K562 (cell line): ENCODE results near the gene CALR3. TPM values are rescaled to one million over a fixed set of nuclear protein-coding genes. Genes with fewer than 3 reads are reported as not detected.

Source experiments
- BRD4 ChIP-seq: fragments of 200-600 bp; sonication (generic); IDR thresholded peaks from 2 replicates; pipeline ENCODE4 v1.6.1; 2017; ENCODE audit warnings: inconsistent platforms
- CXXC5 ChIP-seq: fragments of 250-450 bp; sonication (Bioruptor Pico); IDR thresholded peaks from 2 replicates; pipeline ENCODE4 v1.8.0; 2022; ENCODE audit warnings: inconsistent platforms, mild to moderate bottlenecking, moderate library complexity
- ETV1 ChIP-seq: fragments of 450-650 bp; conservative IDR thresholded peaks from 2 replicates; pipeline ENCODE4 v1.6.1; 2016; ENCODE audit warnings: missing genetic modification characterization, control low read depth, low read depth, missing compliant biosample characterization
- FIP1L1 ChIP-seq: fragments of 200-400 bp; formaldehyde crosslinking; IDR thresholded peaks from 2 replicates; pipeline ENCODE4 v1.6.1; 2018; ENCODE audit warnings: mild to moderate bottlenecking, low read depth, low read length; ENCODE audit not compliant: poor library complexity, severe bottlenecking
- FUS ChIP-seq: fragments of 200-400 bp; formaldehyde crosslinking; optimal IDR thresholded peaks from 2 replicates; pipeline ENCODE3; 2017; ENCODE audit warnings: low read depth, low read length
- GABPA ChIP-seq: fragments of 200-800 bp; sonication (Bioruptor generic); conservative IDR thresholded peaks from 2 replicates; pipeline ENCODE4 v1.6.1; 2016; ENCODE audit warnings: low read depth, missing genetic modification characterization, missing compliant biosample characterization
- MNT ChIP-seq, 2 experiments: fragments of 450-650 bp; conservative IDR thresholded peaks; 2 replicates each; pipeline ENCODE4 v1.6.1; 2017; ENCODE audit warnings: mild to moderate bottlenecking in 2 of 2, moderate library complexity in 2 of 2
- RCOR1 ChIP-seq, 2 experiments: IDR thresholded peaks; 2 replicates each; pipeline ENCODE4 v1.6.1; 2012; ENCODE audit warnings: low read depth in 2 of 2, low read length in 2 of 2, borderline replicate concordance in 1 of 2, improper control_type of control experiment in 1 of 2
- ZBTB1 ChIP-seq: sonication (generic); formaldehyde crosslinking; IDR thresholded peaks from 2 replicates; pipeline ENCODE4 v1.8.1; 2023; ENCODE audit warnings: missing genetic modification reagents, low read depth, mild to moderate bottlenecking, borderline replicate concordance
- ZBTB17 ChIP-seq: fragments of 450-650 bp; formaldehyde crosslinking; IDR thresholded peaks from 2 replicates; pipeline ENCODE4 v1.4.0; 2020; ENCODE audit warnings: mild to moderate bottlenecking
- ZNF140 ChIP-seq: fragments of 250-450 bp; sonication (Bioruptor Pico); IDR thresholded peaks from 2 replicates; pipeline ENCODE4 v1.8.0; 2021; ENCODE audit warnings: moderate library complexity, mild to moderate bottlenecking, inconsistent platforms
- ZNF274 ChIP-seq: IDR thresholded peaks from 2 replicates; pipeline ENCODE4 v1.6.1; 2011; ENCODE audit warnings: low read depth, mild to moderate bottlenecking, low read length, moderate library complexity, borderline replicate concordance
- ZNF280A ChIP-seq: fragments of 450-650 bp; IDR thresholded peaks from 2 replicates; pipeline ENCODE4 v1.6.1; 2018; ENCODE audit warnings: mild to moderate bottlenecking, low read depth; ENCODE audit not compliant: partially characterized antibody
- ZNF445 ChIP-seq: fragments of 250-450 bp; sonication (Bioruptor Pico); IDR thresholded peaks from 2 replicates; pipeline ENCODE4 v1.4.0; 2020; ENCODE audit warnings: low read depth, mild to moderate bottlenecking, moderate library complexity
- polyA plus RNA-seq, 8 experiments: library from polyadenylated mRNA; depleted of rRNA in 4 of 8; stranded (reverse) in 5 of 8; unstranded in 3 of 8; fragments of >200 nt; fragmentation: Nextera tagmentation in 2 of 8; fragmentation: Illumina TruSeq in 1 of 8; extraction: Ambion mirVana in 2 of 8; extraction: Trizol in 1 of 8; gene quantifications; 2 replicates each; pipeline versions ENCODE4 v1.2.1 to v1.2.3, GENCODE V29; 2011 to 2014; ENCODE audit warnings: inconsistent platforms in 1 of 8, missing spikeins in 1 of 8
- total RNA-seq, 7 experiments: library from RNA; depleted of rRNA in 6 of 7; stranded (reverse); fragments of >200 nt in 6 of 7; fragmentation: Illumina TruSeq in 2 of 7; extraction: Trizol in 2 of 7; gene quantifications; 2 replicates each; pipeline versions ENCODE4 v1.2.1 to v1.2.3, GENCODE V29; 2011 to 2021; ENCODE audit warnings: low replicate concordance in 1 of 7
- TF ChIP-seq, protein P1 (sequence below): fragments of 450-650 bp; IDR thresholded peaks from 2 replicates; pipeline ENCODE4 v1.6.1; 2016; ENCODE audit warnings: low read depth

The CALR3 gene
- total and polyA plus RNA-seq, 9 of the 15 experiments (the other 6 are each of a cell fraction or from before 2014, with no cell fraction given) = 0.15 to 0.41 (median 0.22) TPM; not detected in 4

- TF ChIP-seq, protein P1, sequence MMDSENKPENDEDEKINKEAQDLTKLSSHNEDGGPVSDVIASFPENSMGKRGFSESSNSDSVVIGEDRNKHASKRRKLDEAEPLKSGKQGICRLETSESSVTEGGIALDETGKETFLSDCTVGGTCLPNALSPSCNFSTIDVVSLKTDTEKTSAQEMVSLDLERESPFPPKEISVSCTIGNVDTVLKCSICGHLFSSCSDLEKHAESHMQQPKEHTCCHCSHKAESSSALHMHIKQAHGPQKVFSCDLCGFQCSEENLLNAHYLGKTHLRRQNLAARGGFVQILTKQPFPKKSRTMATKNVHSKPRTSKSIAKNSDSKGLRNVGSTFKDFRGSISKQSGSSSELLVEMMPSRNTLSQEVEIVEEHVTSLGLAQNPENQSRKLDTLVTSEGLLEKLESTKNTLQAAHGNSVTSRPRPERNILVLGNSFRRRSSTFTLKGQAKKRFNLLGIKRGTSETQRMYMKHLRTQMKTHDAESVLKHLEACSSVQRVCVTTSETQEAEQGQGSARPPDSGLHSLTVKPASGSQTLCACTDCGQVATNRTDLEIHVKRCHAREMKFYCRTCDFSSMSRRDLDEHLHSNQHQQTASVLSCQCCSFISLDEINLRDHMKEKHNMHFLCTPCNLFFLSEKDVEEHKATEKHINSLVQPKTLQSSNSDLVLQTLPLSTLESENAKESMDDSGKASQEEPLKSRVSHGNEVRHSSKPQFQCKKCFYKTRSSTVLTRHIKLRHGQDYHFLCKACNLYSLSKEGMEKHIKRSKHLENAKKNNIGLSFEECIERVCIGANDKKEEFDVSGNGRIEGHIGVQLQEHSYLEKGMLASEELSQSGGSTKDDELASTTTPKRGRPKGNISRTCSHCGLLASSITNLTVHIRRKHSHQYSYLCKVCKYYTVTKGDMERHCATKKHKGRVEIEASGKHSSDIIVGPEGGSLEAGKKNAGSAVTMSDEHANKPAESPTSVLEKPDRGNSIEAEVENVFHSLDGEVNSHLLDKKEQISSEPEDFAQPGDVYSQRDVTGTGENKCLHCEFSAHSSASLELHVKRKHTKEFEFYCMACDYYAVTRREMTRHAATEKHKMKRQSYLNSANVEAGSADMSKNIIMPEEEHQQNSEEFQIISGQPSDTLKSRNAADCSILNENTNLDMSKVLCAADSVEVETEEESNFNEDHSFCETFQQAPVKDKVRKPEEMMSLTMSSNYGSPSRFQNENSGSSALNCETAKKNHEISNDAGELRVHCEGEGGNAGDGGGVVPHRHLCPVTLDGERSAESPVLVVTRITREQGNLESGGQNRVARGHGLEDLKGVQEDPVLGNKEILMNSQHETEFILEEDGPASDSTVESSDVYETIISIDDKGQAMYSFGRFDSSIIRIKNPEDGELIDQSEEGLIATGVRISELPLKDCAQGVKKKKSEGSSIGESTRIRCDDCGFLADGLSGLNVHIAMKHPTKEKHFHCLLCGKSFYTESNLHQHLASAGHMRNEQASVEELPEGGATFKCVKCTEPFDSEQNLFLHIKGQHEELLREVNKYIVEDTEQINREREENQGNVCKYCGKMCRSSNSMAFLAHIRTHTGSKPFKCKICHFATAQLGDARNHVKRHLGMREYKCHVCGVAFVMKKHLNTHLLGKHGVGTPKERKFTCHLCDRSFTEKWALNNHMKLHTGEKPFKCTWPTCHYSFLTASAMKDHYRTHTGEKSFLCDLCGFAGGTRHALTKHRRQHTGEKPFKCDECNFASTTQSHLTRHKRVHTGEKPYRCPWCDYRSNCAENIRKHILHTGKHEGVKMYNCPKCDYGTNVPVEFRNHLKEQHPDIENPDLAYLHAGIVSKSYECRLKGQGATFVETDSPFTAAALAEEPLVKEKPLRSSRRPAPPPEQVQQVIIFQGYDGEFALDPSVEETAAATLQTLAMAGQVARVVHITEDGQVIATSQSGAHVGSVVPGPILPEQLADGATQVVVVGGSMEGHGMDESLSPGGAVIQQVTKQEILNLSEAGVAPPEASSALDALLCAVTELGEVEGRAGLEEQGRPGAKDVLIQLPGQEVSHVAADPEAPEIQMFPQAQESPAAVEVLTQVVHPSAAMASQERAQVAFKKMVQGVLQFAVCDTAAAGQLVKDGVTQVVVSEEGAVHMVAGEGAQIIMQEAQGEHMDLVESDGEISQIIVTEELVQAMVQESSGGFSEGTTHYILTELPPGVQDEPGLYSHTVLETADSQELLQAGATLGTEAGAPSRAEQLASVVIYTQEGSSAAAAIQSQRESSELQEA = peak; percentile 90
- no peak for TF ChIP-seq BRD4
- TF ChIP-seq FUS = no peak
- TF ChIP-seq ZBTB17 = 0 out of 2 replicates have a peak, but pooled peaks have one; percentile 40
- TF ChIP-seq ETV1 (tag) = peak; percentile 79
- 0 out of 4 replicates have a peak, but pooled peaks of 1 of the 2 experiments have one; percentile 1 for TF ChIP-seq RCOR1 (IDR thresholded peaks at IDR 0.05; ENCODE audit: borderline replicate concordance in 1 of 2, low read depth in 2 of 2, low read length in 2 of 2)
- peak; percentile 70 for TF ChIP-seq FIP1L1
- peak; percentile 71 for TF ChIP-seq ZBTB1
- TF ChIP-seq GABPA (tag) = peak; percentile 98
- no peak for TF ChIP-seq ZNF445 (CRISPR knock-in tag)
- no peak for TF ChIP-seq ZNF140 (CRISPR knock-in tag)
- no peak for TF ChIP-seq ZNF274
- no peak for TF ChIP-seq ZNF280A
- TF ChIP-seq CXXC5 (CRISPR knock-in tag) = peak; percentile 72
- TF ChIP-seq MNT (conservative IDR thresholded peaks at IDR 0.05) = peak; percentile 81 to 86
Observed at GRCh38 chr19:16542045-16542909, 46.3 kb upstream of the CALR3 start, which contains the start of gene CHERP (continued).
